Medulla oblongata (tissue), 1 donor: Measurements from ENCODE around the gene GPX2.

Experiments
- DNase-seq: peaks from one replicate; pipeline ENCODE4 v3.0.0-alpha.2; 2015; ENCODE audit errors: extremely low spot score

The GPX2 gene

GRCh38 chr14:64940336-64940910 lies 2.1 kb downstream of the GPX2 start:
- DNase-seq: no peak

DNA sequence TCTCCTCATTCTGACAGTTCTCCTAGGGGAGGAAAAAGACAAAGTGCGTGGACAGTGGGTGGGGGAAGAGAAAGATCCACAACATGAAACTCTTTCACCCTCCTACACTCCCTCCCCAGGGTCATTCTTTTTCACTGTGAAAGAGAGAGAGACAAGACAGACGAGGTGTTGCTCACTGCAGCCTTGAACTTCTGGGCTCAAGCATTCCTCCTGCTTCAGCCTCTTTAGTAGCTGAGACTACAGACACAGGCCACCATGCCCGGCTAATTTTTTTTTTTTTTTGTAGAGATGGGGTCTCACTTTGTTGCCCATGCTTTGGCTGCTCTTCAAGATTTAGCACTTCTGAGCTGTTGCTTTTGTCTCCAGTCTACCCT lies 2.7 kb downstream of the GPX2 start:
- DNase-seq: no peak

DNA sequence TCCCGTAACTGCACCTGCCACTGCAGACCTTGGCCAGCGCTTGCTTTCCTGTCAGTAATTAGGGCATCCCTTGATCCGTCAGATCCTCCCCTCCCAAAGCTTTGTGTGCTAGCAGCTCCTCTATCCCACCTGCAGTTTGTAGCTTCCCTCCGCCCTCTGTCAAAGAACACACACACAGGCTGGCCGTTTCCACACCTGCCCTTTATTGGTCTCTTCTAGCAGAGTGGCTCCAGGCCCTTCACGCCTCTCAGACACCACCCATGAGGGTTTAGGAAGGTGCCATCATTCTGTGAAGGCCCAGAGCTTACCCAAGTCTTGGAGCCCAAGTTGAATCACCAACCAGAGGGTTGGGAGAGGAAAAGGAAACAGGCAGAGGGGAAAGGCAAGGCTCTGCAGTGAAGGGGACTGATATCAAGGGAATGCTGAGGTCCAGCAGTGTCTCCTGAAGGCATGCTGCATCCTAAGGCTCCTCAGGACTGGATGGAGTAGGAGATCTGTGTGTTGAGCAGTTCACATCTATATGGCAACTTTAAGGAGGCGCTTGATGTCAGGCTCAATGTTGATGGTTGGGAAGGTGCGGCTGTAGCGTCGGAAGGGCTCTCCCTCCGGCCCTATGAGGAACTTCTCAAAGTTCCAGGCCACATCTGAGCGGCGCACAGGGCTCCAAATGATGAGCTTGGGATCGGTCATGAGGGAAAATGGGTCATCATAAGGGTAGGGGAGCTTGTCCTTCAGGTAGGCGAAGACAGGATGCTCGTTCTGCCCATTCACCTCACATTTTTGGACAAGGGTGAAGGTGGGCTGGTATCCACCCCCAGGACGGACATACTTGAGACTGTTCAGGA lies 3.4 kb downstream of the GPX2 start:
- no peak for DNase-seq

DNA sequence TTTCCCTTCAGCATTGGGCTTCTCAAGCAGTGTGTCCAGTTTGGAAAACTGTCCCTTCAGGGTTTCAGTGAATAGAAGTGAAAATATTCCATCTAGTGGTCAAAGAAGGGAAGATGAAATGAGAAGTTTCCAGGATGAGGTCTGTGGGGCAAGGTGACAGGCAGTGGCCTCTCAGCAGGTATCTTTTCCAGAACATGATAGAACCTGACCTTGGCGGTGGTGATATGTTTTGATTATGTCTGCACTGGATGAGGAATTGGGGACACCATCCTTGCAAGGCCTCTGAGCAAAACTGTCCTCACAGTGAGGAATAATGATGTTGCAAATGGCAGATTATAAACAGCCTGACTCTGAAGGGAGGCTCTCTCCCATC lies 4.7 kb downstream of the GPX2 start:
- peak; percentile 49 for DNase-seq

GRCh38 chr14:64937171-64937820 lies 5.2 kb downstream of the GPX2 start:
- peak; percentile 53 for DNase-seq

- no peak for DNase-seq
These were observed 7.0 kb downstream of the GPX2 start for GRCh38 chr14:64935508-64935907.

DNA sequence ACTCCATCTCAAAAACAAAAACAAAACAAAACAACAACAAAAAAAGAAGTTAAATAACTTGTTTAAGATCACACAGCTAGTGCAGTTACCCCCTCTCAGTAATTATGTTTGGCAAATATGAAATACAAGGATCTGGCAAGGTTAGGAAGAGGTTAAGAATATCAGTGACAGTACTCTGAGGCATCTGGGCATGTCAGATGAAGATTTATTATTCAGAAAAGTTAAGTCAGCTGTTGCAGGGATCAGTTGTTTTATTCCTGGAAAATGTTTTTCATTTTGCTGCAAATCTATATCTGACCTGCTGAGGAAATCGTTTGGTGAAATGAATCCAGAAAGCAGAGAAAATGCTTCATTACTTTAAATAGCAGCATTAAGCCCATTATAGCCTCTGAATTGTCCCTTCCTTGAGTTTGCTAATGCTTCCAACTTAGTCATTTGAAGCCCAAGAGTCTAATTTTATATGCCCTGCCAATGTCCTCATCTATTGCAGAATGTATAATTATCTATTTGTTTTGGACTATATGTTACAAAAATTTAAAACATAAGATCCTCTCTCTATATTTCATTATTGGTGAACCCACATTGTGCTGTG lies 8.1 kb downstream of the GPX2 start:
- no peak for DNase-seq

DNA sequence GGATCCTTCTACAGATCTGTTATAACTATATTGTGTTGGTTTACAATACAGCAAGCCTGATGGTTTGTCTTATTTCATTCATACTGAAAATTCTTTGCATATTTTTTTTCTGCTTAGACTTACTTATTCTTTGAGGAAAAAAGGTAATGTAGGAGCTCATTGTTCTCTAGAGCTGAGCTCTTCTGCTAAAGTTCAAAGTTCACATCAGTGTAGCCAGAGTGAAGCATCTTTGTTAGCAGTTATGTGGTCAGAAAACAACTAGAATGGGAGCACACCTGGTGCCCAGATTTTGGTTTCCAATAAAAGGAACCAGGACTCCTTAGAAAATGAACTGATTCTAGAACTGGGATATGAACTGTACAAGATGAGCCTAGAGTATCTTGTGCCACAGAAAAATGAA lies 10.3 kb downstream of the GPX2 start:
- no peak for DNase-seq

- no peak for DNase-seq
These were observed 11.4 kb downstream of the GPX2 start for GRCh38 chr14:64931123-64931522.

DNA sequence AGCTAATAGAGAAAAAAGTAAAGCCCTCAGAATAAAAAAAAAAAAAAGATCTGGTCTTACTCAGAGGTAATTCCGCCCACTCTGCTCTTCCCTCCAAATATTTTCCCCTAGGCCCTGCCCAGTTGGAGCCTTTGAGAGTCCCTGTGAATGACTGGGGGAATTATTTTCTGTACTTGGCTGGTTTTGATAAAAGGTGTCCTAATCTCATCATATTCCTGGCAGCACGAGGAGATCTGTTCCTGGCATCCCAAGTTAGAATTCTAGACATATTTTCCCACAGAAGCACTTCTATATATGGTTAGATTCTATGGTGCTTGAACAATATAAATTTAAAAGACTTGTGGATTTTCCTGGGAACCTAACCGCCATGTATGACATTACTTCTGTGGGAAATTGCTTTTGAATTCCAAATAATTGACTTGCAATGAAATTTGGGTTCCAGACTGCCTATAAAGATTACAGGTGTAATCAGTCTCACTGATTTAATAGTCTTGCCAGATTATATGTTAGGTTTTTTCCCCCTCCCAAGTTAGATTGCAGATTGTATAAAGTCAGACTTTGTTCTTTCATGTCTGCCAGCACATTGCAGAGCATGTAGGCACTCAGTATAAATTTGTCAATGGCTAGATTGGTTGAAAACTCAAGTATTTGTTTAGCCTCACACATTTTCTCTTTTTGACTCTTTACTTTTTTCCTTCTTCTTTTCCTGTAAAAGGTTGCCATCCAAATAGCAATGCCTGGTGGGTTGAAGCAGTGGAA lies 12.3 kb downstream of the GPX2 start:
- no peak for DNase-seq

- no peak for DNase-seq
These were observed 13.6 kb downstream of the GPX2 start for GRCh38 chr14:64929014-64929359.

GRCh38 chr14:64928239-64929013 lies 14.1 kb downstream of the GPX2 start:
- DNase-seq: no peak

DNA sequence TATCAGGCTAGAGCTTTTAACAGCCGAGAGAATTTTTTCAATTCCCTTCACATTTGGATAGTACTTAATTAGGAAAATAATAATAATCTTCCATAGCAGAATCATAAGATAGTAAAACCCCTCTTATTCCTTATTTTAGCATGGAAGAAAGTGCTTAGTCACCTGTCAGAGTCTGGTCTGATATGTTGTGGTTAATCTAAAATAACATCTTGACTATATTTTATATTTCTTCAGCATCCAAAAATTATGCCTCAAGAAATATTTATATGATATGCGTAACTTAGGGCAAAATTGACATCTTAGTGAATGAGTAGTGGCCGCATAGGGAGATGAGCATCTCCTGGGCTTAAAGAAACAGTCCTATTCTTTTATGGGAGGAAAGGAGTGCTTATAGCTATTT lies 15.5 kb downstream of the GPX2 start:
- no peak for DNase-seq

DNA sequence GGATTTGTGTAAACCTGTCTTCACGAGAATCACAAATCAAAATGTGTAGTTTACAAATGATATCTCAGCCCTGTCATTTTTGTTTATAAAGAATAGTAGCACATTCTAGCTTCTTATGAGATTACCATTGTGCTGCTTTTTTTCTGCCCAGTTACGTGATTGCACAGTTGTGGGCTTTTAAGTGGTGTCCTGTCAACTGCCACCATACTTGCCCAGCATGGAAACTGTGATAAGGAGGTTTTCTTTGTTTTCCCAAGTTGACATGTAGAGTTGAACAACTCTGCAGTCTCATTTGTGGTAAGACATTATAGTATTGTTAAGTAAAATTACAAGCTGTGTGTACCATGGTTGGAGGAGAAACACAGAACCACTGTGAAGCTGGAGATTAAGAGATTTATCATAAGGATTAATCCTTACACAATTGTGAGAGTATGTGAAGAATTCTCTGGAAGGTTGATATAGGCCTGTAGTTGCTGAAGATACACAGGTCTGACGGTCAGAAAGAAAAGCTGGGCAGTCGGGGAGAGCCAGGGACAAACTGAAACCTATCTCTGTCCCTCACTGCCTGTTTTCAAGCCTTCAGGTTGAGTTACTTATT lies 16.0 kb downstream of the GPX2 start:
- no peak for DNase-seq

DNA sequence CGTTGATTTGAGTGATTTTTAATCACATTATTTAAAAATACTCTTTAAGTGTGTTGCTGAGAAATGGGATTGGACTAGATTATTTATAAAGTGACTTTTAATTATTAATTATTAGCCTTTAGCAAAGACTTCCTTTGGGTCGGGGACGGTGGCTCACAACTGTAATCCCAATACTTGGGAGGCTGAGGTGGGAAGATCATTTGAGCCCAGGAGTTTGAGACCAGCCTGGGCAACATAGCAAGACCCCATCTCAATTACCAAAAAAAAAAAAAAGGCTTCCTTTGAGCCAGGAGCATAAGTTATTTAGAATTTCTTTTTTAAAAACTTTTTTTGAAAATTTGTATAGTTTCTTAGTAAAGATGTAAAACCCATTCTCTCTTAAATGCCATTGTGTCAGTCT lies 19.5 kb downstream of the GPX2 start:
- DNase-seq: no peak

GRCh38 chr14:64920465-64920864 lies 22.1 kb downstream of the GPX2 start:
- DNase-seq: no peak

GRCh38 chr14:64919618-64920017 lies 22.9 kb downstream of the GPX2 start:
- DNase-seq: no peak

DNA sequence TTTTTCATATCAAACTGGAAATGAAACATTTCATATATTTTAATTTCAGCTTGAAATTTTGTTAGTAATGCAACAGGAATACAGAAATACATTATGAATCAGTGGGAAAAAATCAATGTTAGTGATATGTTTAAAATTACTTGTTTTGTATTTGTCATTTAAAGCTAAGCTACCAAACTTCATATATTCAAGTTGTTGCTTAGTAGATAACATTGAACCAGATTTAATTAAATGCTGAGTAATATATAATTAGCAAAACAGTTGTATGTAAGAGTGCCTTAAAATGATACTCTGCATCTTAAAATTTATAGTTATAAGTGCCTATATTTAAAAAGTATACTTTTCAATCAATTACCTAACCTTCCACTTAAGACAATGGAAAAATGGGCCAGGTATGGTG lies 23.3 kb downstream of the GPX2 start:
- DNase-seq: no peak

DNA sequence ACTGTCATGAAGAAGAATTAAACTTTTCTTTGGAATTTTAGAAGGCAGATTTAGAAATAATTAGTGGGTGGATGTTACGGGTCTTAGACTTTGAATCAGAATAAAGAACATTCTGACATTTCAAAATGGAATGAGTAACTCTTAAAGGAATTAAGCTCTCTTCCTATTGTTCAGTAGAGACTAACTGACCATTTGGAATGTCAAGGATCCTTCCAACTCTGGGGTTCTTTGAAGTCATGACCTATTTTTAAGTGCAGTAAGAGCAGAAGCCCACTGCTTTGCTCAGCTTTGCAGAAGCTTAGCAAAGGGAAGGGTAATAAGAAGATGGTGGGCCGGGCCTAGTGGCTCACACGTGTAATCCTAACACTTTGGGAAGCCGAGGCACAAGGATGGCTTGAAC lies 24.3 kb downstream of the GPX2 start:
- no peak for DNase-seq

DNA sequence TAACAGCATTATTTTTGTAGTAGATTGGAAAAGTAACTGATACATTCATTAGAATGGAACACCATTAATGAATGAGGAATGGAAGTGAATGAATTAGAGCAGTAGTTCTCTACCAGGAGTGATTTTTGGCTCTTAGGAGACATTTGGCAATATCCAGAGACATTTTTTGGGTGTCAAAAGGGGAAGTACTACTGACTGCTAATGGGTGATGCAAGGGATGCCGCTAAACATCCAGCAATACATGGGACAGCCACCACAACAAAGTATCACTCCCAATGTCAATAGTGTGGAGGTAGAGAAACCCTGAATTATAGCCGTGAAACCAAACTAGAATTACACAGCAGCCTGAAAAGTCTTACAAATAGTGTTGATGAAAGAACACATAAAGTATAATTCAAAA lies 26.7 kb downstream of the GPX2 start:
- DNase-seq: no peak

- DNase-seq: no peak
These were observed 27.5 kb downstream of the GPX2 start for GRCh38 chr14:64915029-64915424.
